HEK293T (cell line): ENCODE data around the gene TRANK1.

Experiments
- ARNT ChIP-seq: fragments of 450-650 bp; IDR thresholded peaks from 2 replicates; pipeline ENCODE4 v1.6.1; 2017; ENCODE audit warnings: mild to moderate bottlenecking
- BHLHE40 ChIP-seq: fragments of 450-650 bp; IDR thresholded peaks from 2 replicates; pipeline ENCODE4 v1.6.1; 2016; ENCODE audit warnings: mild to moderate bottlenecking, moderate library complexity, borderline replicate concordance
- CTBP1 ChIP-seq: fragments of 450-650 bp; IDR thresholded peaks from 2 replicates; pipeline ENCODE4 v1.6.1; 2016; ENCODE audit warnings: borderline replicate concordance
- ELF4 ChIP-seq: fragments of 450-650 bp; IDR thresholded peaks from 2 replicates; pipeline ENCODE4 v1.6.1; 2017; ENCODE audit warnings: antibody characterized with exemption
- FOXA1 ChIP-seq: fragments of 450-650 bp; IDR thresholded peaks from 2 replicates; pipeline ENCODE4 v1.6.1; 2016; ENCODE audit warnings: mild to moderate bottlenecking
- FOXK2 ChIP-seq: fragments of 450-650 bp; IDR thresholded peaks from 2 replicates; pipeline ENCODE4 v1.6.1; 2016; ENCODE audit warnings: mild to moderate bottlenecking
- FOXM1 ChIP-seq: fragments of 450-650 bp; IDR thresholded peaks from 2 replicates; pipeline ENCODE4 v1.6.1; 2017; ENCODE audit warnings: mild to moderate bottlenecking, borderline replicate concordance
- HDGF ChIP-seq: fragments of 450-650 bp; IDR thresholded peaks from 2 replicates; pipeline ENCODE4 v1.6.1; 2017; ENCODE audit warnings: antibody characterized with exemption, borderline replicate concordance
- LEF1 ChIP-seq: fragments of 450-650 bp; IDR thresholded peaks from 2 replicates; pipeline ENCODE4 v1.6.1; 2017; ENCODE audit warnings: mild to moderate bottlenecking, borderline replicate concordance
- NFRKB ChIP-seq: fragments of 450-650 bp; IDR thresholded peaks from 2 replicates; pipeline ENCODE4 v1.6.1; 2016; ENCODE audit warnings: mild to moderate bottlenecking, moderate library complexity
- PKNOX1 ChIP-seq: fragments of 450-650 bp; IDR thresholded peaks from 2 replicates; pipeline ENCODE4 v1.6.1; 2016
- SP1 ChIP-seq: fragments of 450-650 bp; IDR thresholded peaks from 2 replicates; pipeline ENCODE4 v1.6.1; 2017
- SUZ12 ChIP-seq: fragments of 450-650 bp; IDR thresholded peaks from 2 replicates; pipeline ENCODE4 v1.6.1; 2016; ENCODE audit warnings: mild to moderate bottlenecking
- TARDBP ChIP-seq: fragments of 450-650 bp; IDR thresholded peaks from 2 replicates; pipeline ENCODE4 v1.6.1; 2016

- TF ChIP-seq FOXM1 (no peak), ARNT (no peak), ELF4 (no peak), FOXK2 (no peak), BHLHE40 (no peak), HDGF (no peak), SP1 (no peak), TARDBP (no peak), SUZ12 (no peak), FOXA1 (no peak), LEF1 (no peak), NFRKB (no peak), PKNOX1 (no peak), CTBP1 (no peak)
Measured at GRCh38 chr3:36989005-36989404, 44.2 kb upstream of the TRANK1 start.
